Activated CD8-positive, alpha-beta memory T cell treated with anti-CD3 and anti-CD28 coated beads, Interleukin-2, amount 50 U/mL, for 1 hour (primary cell): Measurements from ENCODE around the gene NUP214.

ENCODE experiments used
- DNase-seq: peaks from one replicate; pipeline ENCODE4 v3.0.0-alpha.2; 2020; ENCODE audit errors: extremely low read depth

The NUP214 gene

GRCh38 chr9:131125288-131126058 is at the start of gene NUP214:
NUP214 (plus strand) TSS chr9:131125586; CDS start chr9:131125705, 119 bp downstream.
- DNase-seq = peak; percentile 98

- no peak for DNase-seq
These were observed 48.8 kb upstream of the NUP214 start for GRCh38 chr9:131076347-131077195.

- no peak for DNase-seq
These were observed 46.7 kb upstream of the NUP214 start for GRCh38 chr9:131078427-131079366.

DNA sequence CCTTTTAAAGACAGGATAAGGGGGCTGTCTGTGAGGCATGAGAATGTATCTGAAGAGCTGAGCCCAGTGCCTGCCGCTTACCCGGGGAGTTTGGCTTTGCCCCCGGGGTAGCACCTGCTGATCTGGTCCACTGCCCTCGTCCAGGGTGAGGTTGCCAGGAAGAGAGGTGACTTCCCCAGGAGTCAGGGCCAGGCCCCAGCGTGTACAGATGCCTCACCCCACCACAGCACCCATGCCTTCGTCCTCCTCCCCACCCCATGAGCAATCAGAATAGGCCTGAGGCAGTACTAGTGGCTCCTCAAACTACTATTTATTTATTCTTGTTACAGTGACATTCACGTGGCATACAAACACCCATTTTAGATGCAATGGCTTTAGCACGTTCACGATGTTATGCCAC is 44.8 kb upstream of the NUP214 start:
- no peak for DNase-seq

DNA sequence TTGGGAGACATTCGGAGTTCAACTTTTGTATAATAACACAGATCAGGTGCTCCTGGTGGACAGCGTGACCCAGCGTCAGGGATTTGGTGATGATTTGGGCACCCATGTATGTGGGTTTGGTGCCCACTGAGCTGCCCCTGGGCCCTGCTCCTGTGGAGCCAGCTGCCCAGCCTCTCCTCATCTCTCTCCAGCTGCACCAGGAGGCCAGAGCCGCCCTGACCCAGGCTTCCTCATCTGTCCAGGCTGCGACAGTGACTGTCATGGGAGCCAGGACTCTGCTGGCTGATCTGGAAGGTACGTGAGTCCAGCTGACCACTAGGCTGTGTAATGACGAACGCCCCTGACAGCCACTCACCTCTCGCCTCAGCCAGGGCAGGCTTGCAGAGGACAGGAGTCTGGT is 43.5 kb upstream of the NUP214 start:
- DNase-seq = no peak

DNA sequence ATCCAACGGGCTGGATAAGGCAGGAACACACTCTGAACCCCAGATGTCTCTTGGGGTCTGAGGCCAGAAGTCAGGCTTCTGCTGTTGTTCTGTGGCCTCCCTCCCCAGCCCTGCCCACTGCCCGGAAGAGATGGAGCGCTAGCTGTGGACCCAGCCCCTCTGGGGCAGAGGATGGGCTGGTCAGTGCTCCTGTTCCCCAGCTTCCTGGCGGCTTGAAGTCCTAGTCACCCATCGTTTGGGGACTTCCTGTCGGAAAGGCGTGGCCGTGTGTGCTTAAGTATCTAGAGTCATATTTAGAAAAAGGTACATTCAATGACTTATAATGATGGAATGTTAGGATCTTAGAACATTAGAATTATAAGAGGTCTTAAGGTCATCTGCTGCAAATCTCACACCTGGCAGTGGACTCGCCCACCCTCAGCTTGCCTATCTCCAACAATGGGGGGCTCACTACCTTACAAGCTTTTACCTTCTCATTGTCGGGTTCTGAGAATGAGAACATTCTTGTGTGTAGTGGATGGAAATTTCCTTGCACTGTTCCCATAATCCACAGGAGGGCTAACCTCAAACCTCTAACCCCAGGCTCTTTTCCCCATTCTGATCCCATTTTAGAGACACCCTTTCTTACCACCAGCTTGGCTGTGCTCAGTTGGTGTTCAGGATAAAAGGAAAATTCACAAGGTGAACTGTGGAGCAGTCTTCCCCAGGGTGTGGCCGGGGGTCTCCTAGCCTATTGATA is 42.4 kb upstream of the NUP214 start:
- DNase-seq = no peak

GRCh38 chr9:131084661-131085369 is 40.6 kb upstream of the NUP214 start:
- no peak for DNase-seq

DNA sequence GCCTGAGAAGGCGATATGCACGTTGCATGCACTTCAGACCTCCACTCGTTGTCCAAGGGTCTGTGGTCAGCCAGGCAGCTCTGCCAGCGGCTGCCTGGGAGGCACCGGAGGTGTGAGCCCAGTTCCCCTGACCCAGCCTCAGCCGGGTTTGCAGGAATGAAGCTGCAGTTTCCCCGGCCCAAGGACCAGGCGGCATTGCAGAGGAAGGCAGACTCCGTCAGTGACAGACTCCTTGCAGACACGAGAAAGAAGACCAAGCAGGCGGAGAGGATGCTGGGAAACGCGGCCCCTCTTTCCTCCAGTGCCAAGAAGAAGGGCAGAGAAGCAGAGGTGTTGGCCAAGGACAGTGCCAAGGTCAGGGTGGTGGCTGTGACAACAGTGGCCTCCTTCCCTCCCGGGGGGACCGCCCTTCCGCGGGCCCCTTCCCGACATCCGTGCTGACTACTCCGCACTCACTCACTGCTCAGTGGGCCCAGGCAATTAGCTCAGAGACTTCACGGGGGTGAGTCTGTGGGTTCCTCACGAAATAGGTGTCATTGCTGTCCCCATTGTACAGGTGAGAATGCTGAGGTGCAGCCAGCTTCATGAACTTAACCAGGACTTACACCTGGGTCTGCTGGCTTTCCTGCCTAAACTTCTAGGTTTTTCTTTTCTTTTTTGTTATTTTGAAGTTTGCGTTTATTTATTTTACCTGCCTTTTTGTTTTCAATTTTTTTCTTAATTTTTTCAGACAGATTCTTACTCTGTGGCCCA is 39.8 kb upstream of the NUP214 start:
- DNase-seq = no peak

- no peak for DNase-seq
These were observed 38.0 kb upstream of the NUP214 start for GRCh38 chr9:131087354-131087893.

DNA sequence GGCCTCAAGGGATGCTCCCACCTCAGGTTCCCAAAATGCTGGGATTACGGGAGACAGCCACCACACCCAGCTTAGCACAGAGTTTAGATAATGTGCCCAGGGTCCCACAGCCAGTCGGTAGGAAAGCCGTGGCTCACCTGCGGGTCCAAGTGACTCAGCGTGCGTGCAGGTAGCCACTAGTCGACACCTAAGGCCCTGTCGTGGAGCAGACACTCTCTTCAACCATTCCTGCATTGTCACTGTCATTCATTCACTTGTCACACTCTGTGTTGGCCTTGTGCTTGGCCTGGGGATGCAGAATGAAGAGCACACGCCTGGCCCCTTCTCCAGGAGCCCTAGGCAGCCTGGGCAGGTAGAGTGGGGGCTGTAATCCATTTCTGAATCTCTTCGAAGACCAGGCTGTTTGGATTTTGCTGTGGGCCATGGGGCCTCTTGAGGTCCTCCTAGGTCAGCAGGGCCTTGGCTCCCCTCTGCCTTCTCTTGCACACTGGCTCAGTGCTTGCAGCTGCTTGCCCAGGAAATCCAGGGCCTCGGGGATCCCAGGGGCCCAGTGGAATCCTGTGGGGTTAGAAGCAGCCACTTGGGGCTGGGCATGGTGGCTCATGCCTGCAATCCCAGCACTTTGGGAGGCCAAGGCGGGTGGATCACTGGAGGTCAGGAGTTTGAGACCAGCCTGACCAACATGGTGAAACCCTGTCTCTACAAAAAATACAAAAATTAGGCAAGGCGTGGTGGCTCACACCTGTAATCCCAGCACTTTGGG is 35.2 kb upstream of the NUP214 start:
- no peak for DNase-seq

DNA sequence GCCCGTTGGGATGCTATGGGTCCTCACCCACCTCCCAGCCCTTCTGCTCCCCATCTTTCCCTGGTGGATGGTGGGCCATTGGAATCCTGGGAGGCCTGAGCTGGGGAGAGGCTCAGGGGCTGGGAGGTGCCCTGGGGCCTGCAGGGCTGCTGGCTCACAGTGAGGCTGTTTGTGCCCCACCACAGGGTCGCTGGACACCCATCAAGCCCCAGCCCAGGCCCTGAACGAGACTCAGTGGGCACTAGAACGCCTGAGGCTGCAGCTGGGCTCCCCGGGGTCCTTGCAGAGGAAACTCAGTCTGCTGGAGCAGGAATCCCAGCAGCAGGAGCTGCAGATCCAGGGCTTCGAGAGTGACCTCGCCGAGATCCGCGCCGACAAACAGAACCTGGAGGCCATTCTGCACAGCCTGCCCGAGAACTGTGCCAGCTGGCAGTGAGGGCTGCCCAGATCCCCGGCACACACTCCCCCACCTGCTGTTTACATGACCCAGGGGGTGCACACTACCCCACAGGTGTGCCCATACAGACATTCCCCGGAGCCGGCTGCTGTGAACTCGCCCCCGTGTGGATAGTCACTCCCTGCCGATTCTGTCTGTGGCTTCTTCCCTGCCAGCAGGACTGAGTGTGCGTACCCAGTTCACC is 33.9 kb upstream of the NUP214 start:
- DNase-seq = no peak

DNA sequence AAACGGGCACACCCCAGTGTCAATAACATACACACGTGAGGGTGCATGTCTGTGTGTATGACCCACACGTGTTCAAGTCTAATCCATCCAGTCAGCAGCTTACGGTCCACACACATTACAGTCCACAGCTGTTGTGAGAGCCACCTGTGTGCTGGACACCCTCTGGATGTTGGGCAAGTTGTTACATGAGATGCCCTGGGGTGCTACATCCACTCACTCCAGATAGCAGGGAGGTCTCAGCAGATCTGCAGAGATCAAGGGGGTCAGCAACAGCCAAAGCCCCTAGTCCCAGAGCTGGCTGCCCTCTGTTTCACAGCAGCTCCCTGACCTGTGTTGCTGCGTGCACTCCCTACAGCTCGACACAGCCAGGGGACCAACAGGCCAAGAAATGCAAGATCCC is 33.4 kb upstream of the NUP214 start:
- no peak for DNase-seq

DNA sequence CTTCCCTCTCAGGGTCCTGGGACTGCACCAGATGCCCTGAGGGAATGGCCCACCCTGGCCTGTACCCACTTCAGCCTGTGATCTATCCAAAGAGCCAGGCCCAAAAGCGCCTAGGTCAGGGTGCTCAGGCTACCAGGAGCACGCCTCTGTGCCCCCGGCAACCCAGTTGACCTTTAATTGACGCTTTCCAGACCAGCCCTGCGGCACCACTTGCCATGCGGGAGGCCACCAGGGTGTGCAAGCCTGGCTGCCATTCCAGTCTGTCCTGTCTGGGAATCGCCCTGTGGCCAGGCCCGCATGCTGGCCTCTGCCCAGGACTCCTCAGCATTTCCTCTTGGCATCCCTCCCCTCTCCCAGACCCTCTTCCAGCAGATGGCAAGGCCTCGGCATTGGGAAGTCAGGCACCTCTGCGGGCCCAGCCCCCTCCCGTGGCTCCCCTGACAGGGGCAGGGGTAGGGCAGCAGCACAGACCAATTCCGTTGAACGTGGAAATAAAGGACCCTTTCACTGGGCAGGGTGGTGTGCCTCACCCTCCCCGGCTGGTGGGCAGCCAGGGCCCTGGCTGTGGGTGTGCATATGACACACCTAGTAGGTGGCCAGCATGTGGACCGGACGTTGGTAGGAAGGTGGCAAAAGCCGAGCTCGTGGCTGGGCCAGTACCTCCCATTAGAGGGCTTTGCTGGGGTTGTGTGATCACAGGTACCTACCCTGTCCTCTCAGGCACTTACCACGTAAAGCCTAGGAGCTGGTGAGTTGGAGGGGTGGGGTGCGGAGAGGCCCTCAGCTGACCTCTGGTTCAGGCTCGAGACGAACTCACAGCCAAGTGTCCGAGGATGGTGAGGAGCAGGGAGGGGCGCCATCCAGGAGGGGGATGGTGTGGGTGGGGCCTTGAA is 32.6 kb upstream of the NUP214 start:
- no peak for DNase-seq

- no peak for DNase-seq
These were observed 31.4 kb upstream of the NUP214 start for GRCh38 chr9:131094015-131094414.

DNA sequence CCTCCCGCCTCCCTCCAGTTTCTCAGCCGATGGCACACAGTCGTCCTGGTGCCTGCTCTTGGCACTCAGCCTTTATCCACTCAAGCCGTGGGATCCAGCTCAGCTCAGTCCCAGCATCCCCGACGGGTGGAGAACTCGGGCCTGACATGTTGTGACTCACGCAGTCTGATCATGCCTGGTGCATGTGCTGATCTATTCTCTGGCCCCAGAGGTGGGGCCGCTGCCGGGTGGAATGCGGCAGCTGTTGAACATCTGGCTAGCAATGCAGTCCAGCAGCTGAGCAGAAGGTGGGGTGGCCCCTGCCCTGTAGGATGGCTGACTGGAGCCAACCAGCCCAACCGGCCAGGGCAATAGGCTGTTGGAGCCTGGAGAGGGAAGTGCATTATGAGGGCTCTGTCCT is 30.8 kb upstream of the NUP214 start:
- no peak for DNase-seq

GRCh38 chr9:131095666-131096268 is 29.6 kb upstream of the NUP214 start:
- DNase-seq = no peak
